HG03175 (cell line): ENCODE data around the gene HTRA1.

Experiments
- ATAC-seq: cut with Tn5 transposase; IDR thresholded peaks from one replicate; pipeline ENCODE4 v1.9.1; 2021; ENCODE audit warnings: mild to moderate bottlenecking, moderate library complexity; ENCODE audit not compliant: unreplicated experiment

Gene HTRA1

GRCh38 chr10:122454071-122454470 lies 7.3 kb upstream of the HTRA1 start:
- ATAC-seq, result no peak

GRCh38 chr10:122454603-122455080 lies 6.7 kb upstream of the HTRA1 start, which contains the start of gene ARMS2:
ARMS2 (plus strand) TSS chr10:122454653; CDS start chr10:122454728, 75 bp downstream.
- ATAC-seq, result no peak

DNA sequence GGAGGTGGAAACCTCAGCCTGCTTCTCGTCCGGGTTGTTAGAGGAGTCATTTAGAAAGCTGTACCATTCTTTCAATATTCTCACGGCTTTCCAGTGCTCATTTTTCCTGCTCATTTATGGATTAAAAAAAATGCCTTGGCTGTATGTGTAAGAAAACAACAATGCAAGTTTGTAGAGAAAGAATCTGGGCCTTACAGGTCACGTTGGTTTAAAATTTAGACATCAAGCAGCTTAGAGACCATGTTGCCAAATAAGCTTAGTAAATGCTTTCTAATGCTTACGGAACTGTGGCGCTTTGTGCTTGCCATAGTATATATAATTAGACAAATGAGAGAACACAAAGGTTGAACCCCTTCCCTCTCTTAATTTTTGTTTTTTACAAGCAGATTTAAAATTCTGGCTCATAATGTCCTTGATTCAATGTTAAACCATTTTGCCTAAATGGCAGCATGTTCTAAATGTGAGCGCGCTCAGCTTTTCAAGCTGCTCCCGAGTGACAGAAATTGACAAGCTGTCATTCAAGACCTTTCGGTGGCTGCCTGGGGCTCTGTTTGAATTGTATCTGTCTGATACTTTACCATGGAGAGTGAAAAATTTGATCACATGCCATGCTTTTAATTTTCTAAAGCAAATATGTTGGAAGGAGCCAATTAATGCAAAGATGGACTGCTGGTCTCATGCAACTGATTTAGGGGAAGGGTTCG lies 5.8 kb upstream of the HTRA1 start:
- ATAC-seq, result no peak

- ATAC-seq, result no peak
Measured at GRCh38 chr10:122457934-122458333, 3.4 kb upstream of the HTRA1 start.

- ATAC-seq, result no peak
Measured at GRCh38 chr10:122458693-122459092, 2.7 kb upstream of the HTRA1 start.

DNA sequence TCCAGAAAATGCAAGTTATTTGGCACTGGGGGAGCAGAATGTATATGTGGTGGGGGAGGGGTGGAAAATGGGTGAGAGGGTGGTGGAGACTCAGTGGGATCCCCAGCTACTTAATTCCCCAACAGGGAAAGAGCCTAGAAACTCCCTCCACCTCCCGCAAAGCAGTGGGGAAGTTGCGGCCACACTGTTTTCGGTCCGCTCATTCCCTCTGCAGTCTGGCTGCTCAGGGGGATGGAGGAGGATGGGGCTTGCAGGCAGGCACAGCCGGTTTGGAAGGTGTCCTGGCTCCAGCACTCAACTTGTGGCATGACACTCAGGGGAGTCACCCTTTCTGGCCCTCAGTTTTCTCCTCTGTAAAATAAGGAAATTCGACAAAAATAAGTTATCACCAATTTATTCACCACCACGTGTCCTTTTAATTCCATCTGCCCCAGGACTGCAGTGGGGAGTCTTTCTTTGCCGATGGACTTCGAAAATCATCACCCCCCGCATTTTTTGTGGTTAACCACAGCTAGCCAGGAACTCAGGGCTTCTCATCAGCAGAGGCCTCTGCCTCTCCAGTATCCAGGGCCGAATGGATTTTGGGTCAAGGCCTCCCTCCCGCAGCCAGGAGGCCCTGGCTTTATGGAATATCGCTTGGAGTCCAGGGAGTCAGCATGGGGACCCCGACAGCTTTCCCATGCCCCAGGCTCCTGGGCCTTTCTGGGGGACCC lies 1.6 kb upstream of the HTRA1 start:
- ATAC-seq, result no peak

DNA sequence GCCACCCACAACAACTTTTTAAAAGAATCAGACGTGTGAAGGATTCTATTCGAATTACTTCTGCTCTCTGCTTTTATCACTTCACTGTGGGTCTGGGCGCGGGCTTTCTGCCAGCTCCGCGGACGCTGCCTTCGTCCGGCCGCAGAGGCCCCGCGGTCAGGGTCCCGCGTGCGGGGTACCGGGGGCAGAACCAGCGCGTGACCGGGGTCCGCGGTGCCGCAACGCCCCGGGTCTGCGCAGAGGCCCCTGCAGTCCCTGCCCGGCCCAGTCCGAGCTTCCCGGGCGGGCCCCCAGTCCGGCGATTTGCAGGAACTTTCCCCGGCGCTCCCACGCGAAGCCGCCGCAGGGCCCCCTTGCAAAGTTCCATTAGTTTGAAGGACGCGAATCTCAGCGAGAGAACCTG lies 461 bp upstream of the HTRA1 start:
- no peak for ATAC-seq

GRCh38 chr10:122461729-122462532 lies 578 bp downstream of the HTRA1 start:
- ATAC-seq, result no peak

DNA sequence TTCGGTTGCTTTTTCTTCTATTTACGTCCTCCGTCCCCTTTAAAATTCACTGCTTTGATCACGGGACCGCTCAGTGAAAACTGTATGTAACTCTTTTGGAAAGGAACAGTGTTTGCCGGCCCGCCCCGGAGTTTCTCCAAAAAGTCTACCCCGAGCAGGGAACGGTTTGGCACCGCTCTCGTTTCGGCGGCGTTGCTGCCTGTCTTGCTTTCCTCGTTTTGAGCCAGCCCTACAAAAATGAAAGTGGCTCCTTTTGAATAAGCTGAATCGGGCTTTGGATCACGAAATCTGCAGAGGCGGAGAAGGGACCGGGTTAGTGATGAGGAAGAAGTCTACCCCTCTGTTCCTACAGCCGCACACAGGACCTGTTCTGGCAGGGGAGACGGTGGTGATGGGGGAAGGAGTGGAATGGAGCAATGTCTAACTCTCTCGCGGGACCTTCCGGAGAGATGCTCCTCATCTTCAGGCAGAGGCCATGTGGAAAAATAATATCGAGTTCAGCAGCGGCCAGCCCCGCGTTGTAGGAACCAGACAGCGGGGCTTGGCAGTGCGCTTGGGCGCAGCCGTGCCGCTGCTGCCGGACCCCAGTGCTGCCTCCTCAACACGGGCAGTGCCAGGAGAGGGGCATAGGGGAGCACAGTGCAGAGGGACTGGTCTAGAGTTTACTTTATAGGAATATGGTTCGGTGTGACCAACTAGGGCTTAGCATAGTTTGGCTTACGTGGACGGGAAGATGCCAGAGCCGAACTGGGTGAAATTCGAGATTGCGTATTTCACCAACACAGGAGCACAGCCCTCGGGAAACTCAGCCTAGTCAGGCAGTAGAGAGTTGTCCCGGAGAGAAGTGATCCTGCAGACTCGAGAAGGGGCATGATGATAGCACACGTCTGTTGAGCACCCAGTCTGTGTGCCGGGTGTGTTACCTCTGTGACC lies 1.4 kb downstream of the HTRA1 start:
- ATAC-seq, result no peak

DNA sequence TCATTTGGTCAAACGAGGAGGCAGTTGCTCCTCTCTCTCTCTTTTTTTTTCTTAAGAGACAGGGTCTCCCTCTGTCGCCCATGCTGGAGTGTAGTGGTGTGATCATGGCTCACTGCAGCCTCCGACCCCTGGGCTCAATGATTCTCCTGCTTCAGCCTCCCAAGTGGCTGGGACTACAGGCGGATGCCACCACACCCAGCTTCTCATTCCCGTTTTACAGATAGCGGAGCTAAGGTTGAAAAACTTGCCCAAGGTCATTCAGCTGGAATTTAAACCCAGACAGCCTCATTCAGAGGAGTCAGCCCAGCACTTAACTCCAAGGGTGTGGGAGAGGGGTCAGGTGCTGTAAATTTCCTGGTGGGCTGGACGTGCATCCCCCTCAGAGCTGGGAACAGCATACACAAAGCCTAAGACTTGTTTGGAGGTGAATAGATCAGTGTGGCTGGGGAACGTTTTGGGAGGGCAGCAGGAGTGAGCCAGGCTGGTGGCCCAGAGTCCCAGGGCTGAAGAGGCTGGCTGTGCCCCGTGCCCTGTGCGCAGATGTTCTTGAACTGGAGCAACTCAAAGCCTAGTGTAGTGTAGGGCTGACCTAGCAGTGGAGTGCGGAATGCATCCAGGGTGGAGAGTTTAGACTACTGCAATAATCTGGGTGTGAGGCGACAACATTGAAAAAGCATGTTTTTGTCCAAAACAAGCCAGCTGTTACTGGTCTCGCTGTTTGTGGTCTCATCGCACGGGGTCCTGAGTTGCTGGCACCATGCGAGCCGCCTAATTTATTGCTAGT lies 2.3 kb downstream of the HTRA1 start:
- ATAC-seq, result no peak

GRCh38 chr10:122464250-122464510 lies 2.8 kb downstream of the HTRA1 start:
- no peak for ATAC-seq

DNA sequence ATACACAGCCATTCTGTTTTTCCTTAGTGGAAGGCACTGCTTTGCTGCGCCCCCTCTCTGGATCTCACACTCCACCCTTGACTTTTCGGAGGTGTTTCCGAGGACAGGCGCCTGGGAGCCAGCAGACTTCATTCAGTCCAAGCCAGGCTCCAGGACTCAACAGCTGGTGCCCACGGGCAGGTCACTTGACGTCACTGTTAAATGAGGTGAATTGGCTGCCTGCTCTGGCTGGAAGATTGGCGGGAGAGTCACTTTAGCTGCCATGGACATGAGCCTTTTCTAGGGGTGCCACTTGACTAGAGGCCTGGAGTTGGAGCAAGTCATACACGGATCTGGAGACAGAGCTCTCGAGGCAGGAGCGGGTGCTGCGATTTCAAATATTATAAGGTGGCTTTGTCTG lies 3.2 kb downstream of the HTRA1 start:
- no peak for ATAC-seq

DNA sequence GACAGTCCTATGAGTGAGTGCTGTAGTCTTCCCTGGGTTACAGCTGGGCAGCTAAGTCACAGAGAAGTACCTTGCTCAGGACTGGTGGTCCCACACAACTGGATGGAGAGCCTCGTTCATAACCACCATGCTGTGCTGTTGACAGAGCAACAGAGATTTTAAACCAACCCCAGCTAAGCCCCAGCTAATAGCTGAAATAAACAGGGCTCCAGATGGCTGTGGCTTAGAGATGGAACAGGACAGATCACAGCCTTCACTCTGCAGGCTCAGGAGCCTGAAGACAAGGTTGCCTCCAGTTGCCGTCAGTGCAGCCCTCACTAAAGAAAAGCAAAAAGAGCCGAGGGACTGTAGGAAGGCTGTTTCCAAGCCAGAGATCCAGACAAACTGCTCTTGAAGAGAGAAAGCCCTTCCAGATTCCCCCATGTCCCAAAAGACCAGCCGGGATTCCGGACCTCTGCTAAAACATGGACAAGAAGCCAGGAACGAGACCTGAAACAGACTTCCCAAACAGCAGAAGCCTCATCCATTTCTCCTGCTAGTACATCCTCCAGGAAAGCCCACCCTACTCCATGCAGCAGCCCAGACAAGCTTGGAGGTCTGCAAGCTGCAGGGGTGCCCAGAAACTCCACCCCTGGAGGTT lies 4.2 kb downstream of the HTRA1 start:
- no peak for ATAC-seq

- ATAC-seq, result no peak
Measured at GRCh38 chr10:122466951-122467381, 5.6 kb downstream of the HTRA1 start.

GRCh38 chr10:122467701-122468100 lies 6.3 kb downstream of the HTRA1 start:
- ATAC-seq, result no peak

- no peak for ATAC-seq
Measured at GRCh38 chr10:122468307-122468925, 7.1 kb downstream of the HTRA1 start.

GRCh38 chr10:122468926-122469781 lies 7.8 kb downstream of the HTRA1 start:
- no peak for ATAC-seq

DNA sequence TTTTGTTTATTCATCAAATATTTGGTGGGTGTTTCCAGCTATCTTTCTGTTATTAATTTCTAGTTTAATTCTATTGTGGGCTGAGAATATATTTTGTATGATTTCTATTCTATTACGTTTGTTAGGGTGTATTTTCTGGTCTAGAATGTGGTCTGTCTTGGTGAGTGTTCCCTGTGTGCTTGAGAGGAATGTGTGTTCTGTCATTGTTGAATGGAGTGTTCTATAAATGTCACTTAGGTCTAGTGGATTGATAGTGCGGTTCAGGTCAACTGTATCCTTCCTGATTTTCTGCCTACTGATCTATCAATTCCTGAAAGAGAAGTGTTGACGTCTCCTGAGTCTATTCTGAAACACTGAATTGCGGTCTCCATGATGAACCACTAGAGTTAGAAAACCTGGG lies 8.5 kb downstream of the HTRA1 start:
- no peak for ATAC-seq
